Sigmoid colon (tissue), 7 donors: Measurements from ENCODE around the gene CTH. TPM values are rescaled to one million over a fixed set of nuclear protein-coding genes. Genes with fewer than 3 reads are reported as not detected.

ENCODE experiments used
- DNase-seq: peaks from one replicate; pipeline ENCODE4 v3.0.0-alpha.2; 2019
- H3K27ac ChIP-seq, 4 donors: fragments of 200-600 bp; sonication (generic); one replicate each; pipeline ENCODE4 v1.5.1; 2016 to 2019; ENCODE audit warnings: mild to moderate bottlenecking in 1 of 4
- H3K27me3 ChIP-seq, 3 donors: fragments of 200-600 bp; sonication (generic); one replicate each; pipeline ENCODE4 v1.5.1; 2019; ENCODE audit warnings: mild to moderate bottlenecking in 1 of 3
- H3K36me3 ChIP-seq, 4 donors: fragments of 200-600 bp; sonication (generic); one replicate each; pipeline ENCODE4 v1.5.1; 2016 to 2019
- H3K4me1 ChIP-seq, 4 donors: fragments of 200-600 bp; sonication (generic); one replicate each; pipeline ENCODE4 v1.5.1; 2017 to 2019
- H3K4me3 ChIP-seq, 4 donors: fragments of 200-600 bp; sonication (generic); one replicate each; pipeline ENCODE4 v1.5.1; 2017 to 2019; ENCODE audit warnings: mild to moderate bottlenecking in 2 of 4, moderate library complexity in 1 of 4
- H3K9me3 ChIP-seq, 4 donors: fragments of 200-600 bp in 3 of 4; sonication (generic) in 3 of 4; one replicate each; pipeline versions ENCODE4 v1.5.1 to v1.6.1; 2013 to 2019
- EP300 ChIP-seq, 4 donors: sonication (generic); formaldehyde crosslinking; IDR thresholded peaks; one replicate each; pipeline ENCODE4 v1.6.1; 2017; ENCODE audit warnings: antibody characterized with exemption in 4 of 4
- POLR2A ChIP-seq, 2 donors: fragments of 450-650 bp; IDR thresholded peaks; one replicate each; pipeline ENCODE4 v1.6.1; 2016; ENCODE audit warnings: antibody characterized with exemption in 2 of 2, mild to moderate bottlenecking in 2 of 2, moderate library complexity in 2 of 2
- POLR2AphosphoS5 ChIP-seq, 4 donors: sonication (generic); formaldehyde crosslinking; IDR thresholded peaks; one replicate each; pipeline ENCODE4 v1.6.1; 2017; ENCODE audit warnings: antibody characterized with exemption in 4 of 4
- WGBS, 2 donors: extraction: QIAGEN DNeasy Blood & Tissue Kit; methylation state at CpG; one replicate each; pipeline ENCODE4 v1.1.7; 2013; 5-methylcytosine and 5-hydroxymethylcytosine counted together
- intact Hi-C: fragments of 100-400 bp; cut with DNase I; formaldehyde crosslinking; loops from one replicate; pipeline ENCODE4 v1.15.1; 2023
- polyA plus RNA-seq, 3 donors: library from polyadenylated mRNA; stranded (reverse); fragments of 200-250 nt; gene quantifications; one replicate each; pipeline ENCODE4 v1.2.3, GENCODE V29; 2013
- total RNA-seq, 4 donors: library from RNA; depleted of rRNA; stranded (reverse); fragments of >200 nt; gene quantifications; one replicate each; pipeline ENCODE4 v1.1.0, GENCODE V29; 2016
- TF ChIP-seq, protein P1 (sequence below), 4 experiments: fragments of 450-650 bp in 3 of 4; fragments of 200-600 bp in 1 of 4; IDR thresholded peaks; one replicate each; pipeline ENCODE4 v1.5.1; 2016 to 2019; ENCODE audit warnings: antibody characterized with exemption in 4 of 4, mild to moderate bottlenecking in 3 of 4, moderate library complexity in 2 of 4
- donor health status: healthy with polysubstance abuse.
- donor health status: Bipolar disorder and iron deficiency.
- donor health status: healthy.

The CTH gene
- total and polyA plus RNA-seq, 7 donors: 1.1 to 5.5 (median 4.6) TPM

DNA sequence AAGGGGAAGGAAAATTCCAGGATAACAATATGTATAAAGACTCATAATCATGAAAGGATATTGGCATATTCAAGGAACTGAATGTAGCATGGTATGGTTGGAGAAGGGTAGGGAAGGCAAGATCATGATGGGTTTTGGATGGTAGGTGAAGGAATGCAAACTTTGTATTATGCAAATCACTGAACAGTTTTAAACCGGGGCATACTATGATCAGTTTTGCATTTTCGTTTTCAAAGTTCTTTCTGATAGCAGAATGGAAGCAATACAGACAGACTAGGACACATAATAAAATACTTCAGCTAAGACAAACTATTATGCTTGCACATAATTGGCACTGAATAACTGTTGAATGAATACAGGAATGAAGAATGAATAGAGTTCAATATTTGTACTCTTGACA lies 14.5 kb upstream of the CTH start:
- Histone ChIP-seq H3K27ac (no peak overlapping the region), H3K27me3 (no peaks in the 10 kb centered on the region), H3K9me3 (no peaks in the 10 kb centered on the region), H3K4me1 (no peaks in the 10 kb centered on the region), H3K4me3 (no peak overlapping the region), H3K36me3 (no peaks in the 10 kb centered on the region)
- TF ChIP-seq, protein P1, sequence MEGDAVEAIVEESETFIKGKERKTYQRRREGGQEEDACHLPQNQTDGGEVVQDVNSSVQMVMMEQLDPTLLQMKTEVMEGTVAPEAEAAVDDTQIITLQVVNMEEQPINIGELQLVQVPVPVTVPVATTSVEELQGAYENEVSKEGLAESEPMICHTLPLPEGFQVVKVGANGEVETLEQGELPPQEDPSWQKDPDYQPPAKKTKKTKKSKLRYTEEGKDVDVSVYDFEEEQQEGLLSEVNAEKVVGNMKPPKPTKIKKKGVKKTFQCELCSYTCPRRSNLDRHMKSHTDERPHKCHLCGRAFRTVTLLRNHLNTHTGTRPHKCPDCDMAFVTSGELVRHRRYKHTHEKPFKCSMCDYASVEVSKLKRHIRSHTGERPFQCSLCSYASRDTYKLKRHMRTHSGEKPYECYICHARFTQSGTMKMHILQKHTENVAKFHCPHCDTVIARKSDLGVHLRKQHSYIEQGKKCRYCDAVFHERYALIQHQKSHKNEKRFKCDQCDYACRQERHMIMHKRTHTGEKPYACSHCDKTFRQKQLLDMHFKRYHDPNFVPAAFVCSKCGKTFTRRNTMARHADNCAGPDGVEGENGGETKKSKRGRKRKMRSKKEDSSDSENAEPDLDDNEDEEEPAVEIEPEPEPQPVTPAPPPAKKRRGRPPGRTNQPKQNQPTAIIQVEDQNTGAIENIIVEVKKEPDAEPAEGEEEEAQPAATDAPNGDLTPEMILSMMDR (IDR thresholded peaks at IDR 0.05): no peak
- TF ChIP-seq POLR2A (IDR thresholded peaks at IDR 0.05) (no peak), POLR2AphosphoS5 (IDR thresholded peaks at IDR 0.05) (no peak), EP300 (IDR thresholded peaks at IDR 0.05) (no peak)
- 16 to 63% methylated on average over 2 of the region's 2 CpGs for WGBS, 2 donors
- DNase-seq: no peak
- intact Hi-C loops: no loop called here

DNA sequence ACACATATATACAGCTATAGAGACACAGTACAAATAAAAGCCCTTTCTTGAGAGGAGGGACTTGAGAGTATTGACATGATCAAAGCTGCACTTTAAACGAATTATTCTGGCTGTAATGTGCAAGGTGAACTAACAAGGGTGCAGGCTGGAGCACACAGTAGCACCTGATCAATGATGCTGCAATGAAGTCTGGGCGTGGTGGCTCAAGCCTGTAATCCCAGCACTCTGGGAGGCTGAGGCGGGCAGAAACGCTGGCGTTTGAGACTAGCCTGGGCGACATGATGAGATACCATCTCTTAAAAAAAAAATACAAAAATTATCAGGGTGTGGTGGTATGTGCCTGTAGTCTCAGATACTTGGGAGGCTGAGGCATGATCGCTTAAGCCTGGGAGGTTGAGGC lies 14.1 kb upstream of the CTH start:
- Histone ChIP-seq H3K36me3 (no peaks in the 10 kb centered on the region), H3K9me3 (no peaks in the 10 kb centered on the region), H3K4me3 (no peak overlapping the region), H3K27ac (no peak overlapping the region), H3K27me3 (no peaks in the 10 kb centered on the region), H3K4me1 (no peaks in the 10 kb centered on the region)
- WGBS, 2 donors: 30 to 81% methylated on average over 7 of the region's 7 CpGs
- TF ChIP-seq EP300 (IDR thresholded peaks at IDR 0.05): no peak
- no peak for TF ChIP-seq POLR2AphosphoS5 (IDR thresholded peaks at IDR 0.05)
- TF ChIP-seq, protein P1 (IDR thresholded peaks at IDR 0.05): no peak
- no peak for TF ChIP-seq POLR2A (IDR thresholded peaks at IDR 0.05)
- intact Hi-C loops: no loop called here
- DNase-seq: no peak

DNA sequence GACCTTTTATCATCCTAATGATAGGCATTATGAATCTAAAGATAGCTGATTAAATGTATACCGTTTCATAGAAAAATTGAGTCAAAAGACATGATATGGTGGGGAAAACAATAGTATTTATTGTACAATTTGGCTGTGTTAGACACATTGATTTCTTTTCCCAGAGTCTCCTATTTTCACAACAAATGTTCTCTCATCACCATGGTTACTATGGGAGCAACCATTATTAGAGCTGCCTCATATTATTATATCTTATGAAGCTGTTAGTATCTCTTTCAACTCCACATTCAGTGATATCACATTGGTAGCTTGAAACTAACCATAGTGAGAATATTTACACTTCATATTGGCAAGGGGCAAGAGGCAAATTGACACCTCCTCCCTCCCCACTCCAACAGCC lies 10.7 kb upstream of the CTH start:
- DNase-seq: no peak
- WGBS, 2 donors: 86 to 93% methylated on average over 1 of the region's 1 CpG
- TF ChIP-seq POLR2AphosphoS5 (IDR thresholded peaks at IDR 0.05) (no peak), POLR2A (IDR thresholded peaks at IDR 0.05) (no peak), EP300 (IDR thresholded peaks at IDR 0.05) (no peak)
- TF ChIP-seq, protein P1 (IDR thresholded peaks at IDR 0.05): no peak
- Histone ChIP-seq H3K4me1 (no peaks in the 10 kb centered on the region), H3K36me3 (no peaks in the 10 kb centered on the region), H3K27ac (no peak overlapping the region), H3K27me3 (no peaks in the 10 kb centered on the region), H3K9me3 (no peaks in the 10 kb centered on the region), H3K4me3 (no peak overlapping the region)
- intact Hi-C loops: no loop called here

DNA sequence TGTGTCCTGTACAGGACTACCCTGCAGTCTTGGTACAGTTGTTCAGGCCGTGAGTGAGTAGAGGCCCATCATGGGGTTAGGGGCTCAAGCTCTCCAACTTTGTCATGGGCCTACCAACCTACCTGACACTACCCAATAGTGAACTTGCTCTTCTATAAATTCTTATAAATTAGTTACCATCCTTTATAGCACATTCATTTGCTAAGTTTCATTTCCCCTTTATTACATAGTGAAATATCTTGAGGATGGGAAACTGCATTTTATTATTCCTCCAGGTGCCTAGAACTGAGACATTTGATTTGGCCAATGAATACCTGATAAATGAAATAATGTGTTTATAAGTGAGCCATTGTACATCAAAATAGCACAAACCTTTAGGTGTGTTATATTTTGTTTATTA lies 9.1 kb upstream of the CTH start:
- no peak for DNase-seq
- Histone ChIP-seq H3K36me3 (no peaks in the 10 kb centered on the region), H3K4me3 (no peak overlapping the region), H3K4me1 (no peaks in the 10 kb centered on the region), H3K27me3 (no peaks in the 10 kb centered on the region), H3K9me3 (no peaks in the 10 kb centered on the region), H3K27ac (no peak overlapping the region)
- 83 to 97% methylated on average over 1 of the region's 1 CpG for WGBS, 2 donors
- TF ChIP-seq, protein P1 (IDR thresholded peaks at IDR 0.05): no peak
- no peak for TF ChIP-seq POLR2A (IDR thresholded peaks at IDR 0.05)
- no peak for TF ChIP-seq EP300 (IDR thresholded peaks at IDR 0.05)
- no peak for TF ChIP-seq POLR2AphosphoS5 (IDR thresholded peaks at IDR 0.05)
- intact Hi-C loops: no loop called here

DNA sequence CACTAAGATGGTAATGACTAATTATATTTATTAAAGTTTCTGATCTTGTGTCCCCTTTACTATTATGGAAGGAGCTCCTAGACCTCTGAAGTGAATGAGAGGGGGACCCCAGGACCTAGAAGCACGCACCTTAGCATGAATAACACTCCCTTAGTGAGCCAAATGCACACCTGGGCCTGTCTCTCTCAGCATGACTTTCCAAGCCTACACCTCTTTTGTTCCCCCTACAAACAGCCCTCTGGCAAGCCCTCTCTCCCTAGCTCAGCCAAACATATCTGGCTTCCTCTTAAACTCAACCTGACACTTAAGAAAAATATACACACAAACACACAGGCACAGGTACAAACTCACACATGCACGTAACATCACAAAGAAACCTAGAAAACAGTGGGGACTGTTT lies 7.3 kb upstream of the CTH start:
- Histone ChIP-seq H3K36me3 (no peaks in the 10 kb centered on the region), H3K9me3 (no peaks in the 10 kb centered on the region), H3K27ac (no peak overlapping the region), H3K27me3 (no peaks in the 10 kb centered on the region), H3K4me1 (no peaks in the 10 kb centered on the region), H3K4me3 (no peak overlapping the region)
- no peak for DNase-seq
- no peak for TF ChIP-seq POLR2AphosphoS5 (IDR thresholded peaks at IDR 0.05)
- TF ChIP-seq POLR2A (IDR thresholded peaks at IDR 0.05): no peak
- TF ChIP-seq EP300 (IDR thresholded peaks at IDR 0.05): no peak
- TF ChIP-seq, protein P1 (IDR thresholded peaks at IDR 0.05): no peak
- 86 to 91% methylated on average over 2 of the region's 2 CpGs for WGBS, 2 donors
- intact Hi-C loops: no loop called here
